Prostate gland (tissue), 2 donors: Measurements from ENCODE around the gene KHDC4. TPM values are rescaled to one million over a fixed set of nuclear protein-coding genes. Genes with fewer than 3 reads are reported as not detected.

Experiments
- DNase-seq: peaks from one replicate; pipeline ENCODE4 v3.0.0-alpha.2; 2019; ENCODE audit warnings: low spot score
- H3K27ac ChIP-seq, 2 donors: fragments of 200-600 bp; sonication (generic); 2 replicates each; pipeline ENCODE4 v1.5.1; 2017 to 2019
- H3K27me3 ChIP-seq: fragments of 200-600 bp; sonication (generic); replicated peaks from 2 replicates; pipeline ENCODE4 v1.5.1; 2019; ENCODE audit not compliant: insufficient read depth
- H3K36me3 ChIP-seq, 2 donors: fragments of 200-600 bp; sonication (generic); 1 replicate in 1 of 2; 2 replicates in 1 of 2; pipeline versions ENCODE4 v1.5.1 to v1.8.1; 2017 to 2019
- H3K4me1 ChIP-seq: fragments of 200-600 bp; sonication (generic); replicated peaks from 2 replicates; pipeline ENCODE4 v1.5.1; 2019
- H3K4me3 ChIP-seq, 2 donors: fragments of 200-600 bp; sonication (generic); 2 replicates each; pipeline ENCODE4 v1.5.1; 2017 to 2019
- H3K9me3 ChIP-seq: fragments of 200-600 bp; sonication (generic); 2 replicates; pipeline ENCODE4 v1.5.1; 2017
- POLR2A ChIP-seq: fragments of 450-650 bp; IDR thresholded peaks from one replicate; pipeline ENCODE4 v1.6.1; 2016; ENCODE audit warnings: antibody characterized with exemption, mild to moderate bottlenecking
- POLR2AphosphoS5 ChIP-seq: sonication (generic); formaldehyde crosslinking; IDR thresholded peaks from one replicate; pipeline ENCODE4 v1.6.1; 2017; ENCODE audit warnings: antibody characterized with exemption
- WGBS: methylation state at CpG from one replicate; pipeline ENCODE4 v1.1.5; 2018; 5-methylcytosine and 5-hydroxymethylcytosine counted together
- intact Hi-C: fragments of 100-400 bp; cut with DNase I; formaldehyde crosslinking; loops from one replicate; pipeline ENCODE4 v1.14.2; 2022
- total RNA-seq, 2 donors: library from RNA; depleted of rRNA; stranded (reverse); fragments of >200 nt; gene quantifications; one replicate each; pipeline ENCODE4 v1.1.0, GENCODE V29; 2016
- TF ChIP-seq, protein P1 (sequence below), 4 experiments: fragments of 200-600 bp in 2 of 4; fragments of 450-650 bp in 2 of 4; sonication (generic) in 2 of 4; IDR thresholded peaks; 1 replicate in 3 of 4; 2 replicates in 1 of 4; pipeline ENCODE4 v1.5.1; 2016 to 2019; ENCODE audit warnings: antibody characterized with exemption in 4 of 4, mild to moderate bottlenecking in 2 of 4, moderate library complexity in 2 of 4

KHDC4 gene
- total RNA-seq, 2 donors from 2014 or later = 49.8 to 66.1 TPM

DNA sequence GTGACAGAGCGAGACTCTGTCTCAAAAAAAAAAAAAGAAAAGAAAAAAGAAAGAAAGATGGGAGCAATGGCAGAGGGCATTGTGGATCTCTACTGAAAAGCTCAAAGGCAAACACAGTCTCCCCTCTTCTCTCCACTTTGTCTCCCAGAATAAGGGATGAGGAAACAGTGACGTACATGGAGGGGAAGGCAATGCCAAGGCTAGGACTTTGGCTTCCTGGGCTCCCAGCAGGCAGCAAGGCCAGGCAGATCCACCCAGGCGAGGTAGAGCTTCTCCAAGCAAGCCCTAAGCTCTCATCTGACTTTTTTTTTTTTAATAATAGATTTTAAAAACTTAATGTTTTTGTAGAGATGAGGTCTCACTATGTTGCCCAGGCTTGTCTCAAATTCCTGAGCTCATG lies 39.5 kb upstream of the KHDC4 start:
- no peaks in the 10 kb centered on the region for H3K36me3 ChIP-seq
- H3K4me1 ChIP-seq = peaks cover 14% of the 10 kb centered on the region
- no peak overlapping the region for H3K27ac ChIP-seq
- WGBS = 58% methylated on average over 3 of the region's 3 CpGs
- H3K9me3 ChIP-seq = no peaks in the 10 kb centered on the region
- TF ChIP-seq POLR2AphosphoS5 (no peak), POLR2A (no peak)
- TF ChIP-seq, protein P1, sequence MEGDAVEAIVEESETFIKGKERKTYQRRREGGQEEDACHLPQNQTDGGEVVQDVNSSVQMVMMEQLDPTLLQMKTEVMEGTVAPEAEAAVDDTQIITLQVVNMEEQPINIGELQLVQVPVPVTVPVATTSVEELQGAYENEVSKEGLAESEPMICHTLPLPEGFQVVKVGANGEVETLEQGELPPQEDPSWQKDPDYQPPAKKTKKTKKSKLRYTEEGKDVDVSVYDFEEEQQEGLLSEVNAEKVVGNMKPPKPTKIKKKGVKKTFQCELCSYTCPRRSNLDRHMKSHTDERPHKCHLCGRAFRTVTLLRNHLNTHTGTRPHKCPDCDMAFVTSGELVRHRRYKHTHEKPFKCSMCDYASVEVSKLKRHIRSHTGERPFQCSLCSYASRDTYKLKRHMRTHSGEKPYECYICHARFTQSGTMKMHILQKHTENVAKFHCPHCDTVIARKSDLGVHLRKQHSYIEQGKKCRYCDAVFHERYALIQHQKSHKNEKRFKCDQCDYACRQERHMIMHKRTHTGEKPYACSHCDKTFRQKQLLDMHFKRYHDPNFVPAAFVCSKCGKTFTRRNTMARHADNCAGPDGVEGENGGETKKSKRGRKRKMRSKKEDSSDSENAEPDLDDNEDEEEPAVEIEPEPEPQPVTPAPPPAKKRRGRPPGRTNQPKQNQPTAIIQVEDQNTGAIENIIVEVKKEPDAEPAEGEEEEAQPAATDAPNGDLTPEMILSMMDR (IDR thresholded peaks at IDR 0.05) = no peak
- DNase-seq = no peak
- no peaks in the 10 kb centered on the region for H3K27me3 ChIP-seq
- H3K4me3 ChIP-seq = no peak overlapping the region
- intact Hi-C loops = no loop called here

DNA sequence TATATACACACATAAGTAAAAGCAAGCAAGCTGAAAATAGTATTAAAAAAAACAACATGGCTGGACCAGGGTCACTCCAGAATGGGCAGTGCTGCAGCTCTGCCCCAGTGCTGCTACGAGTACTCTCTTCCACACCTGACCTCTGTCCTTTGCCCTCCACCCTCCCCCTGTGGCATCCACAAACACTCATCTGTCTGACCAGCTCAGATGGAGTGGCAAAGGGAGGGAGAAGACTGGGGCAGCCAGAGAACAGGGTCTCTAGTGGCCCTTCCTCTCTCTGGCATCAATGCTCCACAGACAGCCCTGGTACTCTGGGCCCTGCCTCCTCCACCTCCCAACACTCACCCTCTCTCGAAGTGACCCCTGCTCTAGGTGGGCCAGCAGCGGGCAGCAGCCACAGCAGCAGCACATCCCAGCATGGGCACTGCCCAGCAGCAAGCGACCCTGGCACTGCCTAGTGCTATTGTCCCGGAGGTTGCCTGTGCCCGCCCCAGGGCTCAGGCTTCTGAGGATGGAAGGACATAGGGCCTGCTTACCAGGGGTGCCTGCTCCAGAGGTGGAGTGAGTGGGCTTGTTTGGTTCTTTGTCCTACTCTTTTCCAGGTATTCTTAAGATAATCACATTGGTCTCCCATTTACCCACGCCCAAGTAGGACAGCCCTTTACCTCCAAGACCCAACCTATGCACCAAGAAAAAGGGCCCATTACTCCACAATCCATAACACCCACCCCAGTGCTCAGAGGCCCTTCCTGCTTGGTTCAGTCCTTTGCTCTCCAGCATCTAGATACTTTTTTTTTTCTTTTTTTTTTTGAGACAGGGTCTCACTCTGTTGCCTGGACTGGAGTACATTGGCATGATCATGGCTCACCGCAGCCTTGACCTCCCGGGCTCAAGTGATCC lies 37.9 kb upstream of the KHDC4 start:
- 86% methylated on average over 9 of the region's 9 CpGs for WGBS
- H3K27me3 ChIP-seq = no peaks in the 10 kb centered on the region
- H3K9me3 ChIP-seq = no peaks in the 10 kb centered on the region
- intact Hi-C loops = no loop called here
- H3K4me1 ChIP-seq = peaks cover 14% of the 10 kb centered on the region
- no peak overlapping the region for H3K4me3 ChIP-seq
- H3K27ac ChIP-seq = no peak overlapping the region
- no peak for DNase-seq
- TF ChIP-seq POLR2A = no peak
- TF ChIP-seq, protein P1 (IDR thresholded peaks at IDR 0.05) = no peak
- no peak for TF ChIP-seq POLR2AphosphoS5
- H3K36me3 ChIP-seq = no peaks in the 10 kb centered on the region

DNA sequence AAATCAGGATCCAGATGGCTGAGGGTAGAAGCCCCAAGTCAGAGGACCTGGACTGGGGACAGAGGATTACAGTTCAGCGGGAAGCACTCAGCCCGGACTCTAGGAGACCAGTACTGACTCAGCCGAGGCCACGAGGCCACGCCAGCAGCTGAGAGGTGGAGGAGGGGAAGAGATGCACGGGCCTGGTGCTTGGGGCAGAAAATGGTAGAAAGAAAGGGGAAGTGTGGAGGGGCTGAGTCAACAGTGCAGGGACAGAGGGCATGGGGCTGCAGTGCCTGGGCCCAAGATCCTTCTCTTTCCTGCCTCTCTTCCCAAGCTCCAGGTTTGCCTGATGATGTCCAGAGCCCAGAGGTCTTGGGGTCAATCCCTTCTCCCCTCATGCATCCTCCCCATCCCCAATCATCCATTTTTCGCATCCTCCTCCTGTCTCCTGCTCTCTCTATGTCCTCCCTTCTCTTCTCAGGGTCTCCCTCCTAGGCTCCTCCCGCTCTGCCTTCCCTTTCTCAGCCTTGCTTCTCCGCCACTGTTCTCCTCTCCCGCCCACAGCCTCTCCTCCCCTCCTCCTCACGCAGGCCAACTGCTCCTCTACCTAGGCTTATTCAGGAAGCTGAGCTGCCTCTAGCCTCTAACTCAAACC lies 36.4 kb upstream of the KHDC4 start:
- Histone ChIP-seq H3K9me3 (no peaks in the 10 kb centered on the region), H3K36me3 (no peaks in the 10 kb centered on the region), H3K27ac (no peak overlapping the region), H3K4me3 (no peak overlapping the region), H3K4me1 (peaks cover 14% of the 10 kb centered on the region), H3K27me3 (no peaks in the 10 kb centered on the region)
- no peak for DNase-seq
- 55% methylated on average over 11 of the region's 11 CpGs for WGBS
- TF ChIP-seq POLR2AphosphoS5 = no peak
- intact Hi-C loops = no loop called here

DNA sequence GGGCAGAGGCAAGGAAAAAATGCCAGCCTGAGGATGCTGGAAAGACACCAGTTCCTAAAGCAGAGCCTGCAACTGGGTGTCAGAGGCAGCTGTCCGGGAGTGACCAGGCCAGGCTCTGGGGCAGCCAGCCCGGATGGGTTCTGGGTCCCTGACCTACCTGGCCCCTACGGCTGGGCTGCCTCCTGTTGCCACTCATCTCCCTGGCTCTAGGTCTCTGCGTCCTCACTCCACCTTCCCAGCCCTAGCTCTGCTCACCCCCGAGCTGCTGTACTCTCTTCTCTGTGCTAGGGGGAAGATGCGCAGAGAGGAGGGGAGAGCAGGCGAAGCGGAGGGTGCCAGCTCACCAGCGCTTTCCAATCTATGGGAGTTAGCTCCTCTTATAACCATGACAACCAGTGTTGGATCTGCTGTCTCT lies 35.2 kb upstream of the KHDC4 start:
- no peak for DNase-seq
- TF ChIP-seq POLR2A (no peak), POLR2AphosphoS5 (no peak)
- TF ChIP-seq, protein P1 (IDR thresholded peaks at IDR 0.05) = no peak
- no peaks in the 10 kb centered on the region for H3K9me3 ChIP-seq
- H3K27ac ChIP-seq = no peak overlapping the region
- H3K4me1 ChIP-seq = peaks cover 4% of the 10 kb centered on the region
- H3K36me3 ChIP-seq = no peaks in the 10 kb centered on the region
- no peaks in the 10 kb centered on the region for H3K27me3 ChIP-seq
- H3K4me3 ChIP-seq = no peak overlapping the region
- 74% methylated on average over 9 of the region's 9 CpGs for WGBS
- intact Hi-C loops = no loop called here

DNA sequence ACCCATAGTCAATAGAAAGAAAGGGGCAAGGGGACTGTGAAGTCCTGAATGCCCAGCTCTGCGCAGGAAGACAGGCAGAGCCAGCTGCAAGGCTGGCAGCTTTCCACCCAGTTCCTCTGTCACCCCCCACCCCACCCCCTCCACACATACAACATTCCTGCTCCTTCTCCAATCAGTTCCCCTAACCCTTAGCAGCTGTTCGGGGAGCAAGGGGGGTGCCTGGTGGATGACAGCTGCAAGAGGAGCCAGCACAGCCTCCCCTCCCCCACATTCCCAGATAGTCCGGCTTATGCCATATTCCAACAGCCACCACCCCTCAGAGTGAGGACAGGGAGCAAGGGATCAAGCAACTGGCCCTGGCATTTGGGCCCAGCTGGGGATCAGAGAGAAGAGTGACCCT lies 34.5 kb upstream of the KHDC4 start:
- H3K27me3 ChIP-seq = no peaks in the 10 kb centered on the region
- intact Hi-C loops = no loop called here
- 51% methylated on average over 3 of the region's 3 CpGs for WGBS
- H3K4me1 ChIP-seq = no peaks in the 10 kb centered on the region
- no peak overlapping the region for H3K4me3 ChIP-seq
- H3K36me3 ChIP-seq = no peaks in the 10 kb centered on the region
- peak overlapping the region in 1 of 2 donors; percentile 21 for H3K27ac ChIP-seq
- no peak for DNase-seq
- no peaks in the 10 kb centered on the region for H3K9me3 ChIP-seq
- TF ChIP-seq POLR2AphosphoS5 = no peak
